Hematopoietic multipotent progenitor cell treated with erythropoietin and hydrocortisone succinate and interleukin-3 and kit ligand, for 6 days (in vitro differentiated cells): ENCODE data around the gene PLOD3.

Source experiments
- DNase-seq: peaks from one replicate; pipeline ENCODE4 v3.0.0-alpha.2; 2015

Gene PLOD3

GRCh38 chr7:101163279-101164070 is 53.9 kb downstream of the PLOD3 start:
- DNase-seq = no peak

- DNase-seq = peak; percentile 72
Measured at GRCh38 chr7:101162551-101163278, 54.7 kb downstream of the PLOD3 start.

GRCh38 chr7:101161692-101162471 is 55.5 kb downstream of the PLOD3 start:
- DNase-seq = no peak

- DNase-seq = no peak
Measured at GRCh38 chr7:101160910-101161309, 56.5 kb downstream of the PLOD3 start.

GRCh38 chr7:101159696-101160674 is 57.4 kb downstream of the PLOD3 start:
- DNase-seq = no peak

GRCh38 chr7:101156866-101157589 is 60.4 kb downstream of the PLOD3 start:
- no peak for DNase-seq

GRCh38 chr7:101156277-101156676 is 61.1 kb downstream of the PLOD3 start:
- DNase-seq = no peak
